ENCODE data around the gene MRPL1. TPM values are rescaled to one million over a fixed set of nuclear protein-coding genes. Genes with fewer than 3 reads are reported as not detected.
A peak's percentile ranks its signal among the peaks of the same experiment; 100 is the strongest.

Gene MRPL1
- total RNA-seq, 1 donor from 2014 or later: 50.8 TPM

DNA sequence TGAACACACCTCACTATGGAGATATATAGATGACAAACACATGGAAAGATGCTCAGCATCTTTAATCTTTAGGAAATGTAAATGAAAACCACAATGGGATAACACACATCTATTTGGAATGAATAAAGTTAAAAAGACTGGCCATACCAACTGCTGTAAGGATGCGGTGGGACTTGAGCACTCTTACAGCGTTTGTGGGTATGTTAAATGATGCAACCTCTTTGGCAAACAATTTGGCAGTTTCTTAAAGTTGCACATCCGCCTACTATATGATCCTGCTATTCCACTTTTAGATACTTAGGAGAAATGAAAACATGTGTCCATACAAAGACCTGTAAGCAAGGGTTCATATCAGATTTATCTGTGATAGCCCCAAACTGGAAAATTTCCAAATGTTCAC is 50.7 kb downstream of the MRPL1 start:
- Histone ChIP-seq H3K27ac (replicated peaks) (no peak overlapping the region), H3K9me3 (replicated peaks) (no peaks in the 10 kb centered on the region), H3K27me3 (ENCODE audit: low read depth) (no peaks in the 10 kb centered on the region), H3K4me1 (no peaks in the 10 kb centered on the region), H3K4me3 (no peak overlapping the region), H3K36me3 (peaks cover 30% of the 10 kb centered on the region)
- DNase-seq: no peak
- intact Hi-C loops (cut with micrococcal nuclease): no loop called here
- TF ChIP-seq CTCF (IDR thresholded peaks at IDR 0.05; ENCODE audit: borderline replicate concordance): no peak

GRCh38 chr4:77917075-77917474 is 54.4 kb downstream of the MRPL1 start:
- intact Hi-C loops (cut with micrococcal nuclease): no loop called here
- TF ChIP-seq CTCF (IDR thresholded peaks at IDR 0.05; ENCODE audit: borderline replicate concordance): no peak
- H3K36me3 ChIP-seq: peaks cover 6% of the 10 kb centered on the region
- DNase-seq: no peak
- no peaks in the 10 kb centered on the region for H3K27me3 ChIP-seq (ENCODE audit: low read depth)
- H3K4me1 ChIP-seq: peaks cover 15% of the 10 kb centered on the region
- H3K9me3 ChIP-seq (replicated peaks): no peaks in the 10 kb centered on the region
- no peak overlapping the region for H3K27ac ChIP-seq (replicated peaks)
- no peak overlapping the region for H3K4me3 ChIP-seq

- DNase-seq: no peak
- Histone ChIP-seq H3K27ac (replicated peaks) (no peak overlapping the region), H3K9me3 (replicated peaks) (no peaks in the 10 kb centered on the region), H3K36me3 (peaks cover 4% of the 10 kb centered on the region), H3K4me3 (no peak overlapping the region), H3K4me1 (peaks cover 18% of the 10 kb centered on the region), H3K27me3 (ENCODE audit: low read depth) (no peaks in the 10 kb centered on the region)
- intact Hi-C loops (cut with micrococcal nuclease): no loop called here
- no peak for TF ChIP-seq CTCF (IDR thresholded peaks at IDR 0.05; ENCODE audit: borderline replicate concordance)
Measured at GRCh38 chr4:77917601-77918000, 55.0 kb downstream of the MRPL1 start.

- intact Hi-C loops (cut with micrococcal nuclease): no loop called here
- Histone ChIP-seq H3K4me3 (no peak overlapping the region), H3K36me3 (peaks cover 8% of the 10 kb centered on the region), H3K27ac (replicated peaks) (peak overlapping the region; percentile 81), H3K27me3 (ENCODE audit: low read depth) (no peaks in the 10 kb centered on the region), H3K4me1 (peaks cover 18% of the 10 kb centered on the region), H3K9me3 (replicated peaks) (peaks cover 7% of the 10 kb centered on the region)
- no peak for DNase-seq
- no peak for TF ChIP-seq CTCF (IDR thresholded peaks at IDR 0.05; ENCODE audit: borderline replicate concordance)
Measured at GRCh38 chr4:77920371-77920770, 57.7 kb downstream of the MRPL1 start.

DNA sequence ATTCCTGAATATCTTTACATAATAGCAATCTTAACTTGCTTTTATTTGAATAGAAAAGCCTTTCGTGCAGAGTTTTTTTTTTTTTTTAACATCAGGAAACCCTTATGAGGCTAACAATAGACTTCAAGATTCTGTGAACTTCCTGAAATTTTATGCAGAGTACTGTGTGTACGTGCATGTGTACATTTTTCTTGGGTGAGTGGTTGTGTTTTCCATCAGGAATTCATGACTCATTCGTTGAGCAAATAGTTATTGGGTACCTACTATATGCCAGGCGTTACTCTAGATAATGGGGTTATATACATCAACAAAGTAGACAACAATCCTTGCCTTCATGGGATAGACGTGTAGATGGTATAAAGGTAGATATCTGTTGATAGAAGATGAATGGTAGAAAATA is 59.1 kb downstream of the MRPL1 start:
- Histone ChIP-seq H3K27ac (replicated peaks) (peak overlapping the region; percentile 81), H3K36me3 (peaks cover 9% of the 10 kb centered on the region), H3K27me3 (ENCODE audit: low read depth) (no peaks in the 10 kb centered on the region), H3K9me3 (replicated peaks) (peaks cover 13% of the 10 kb centered on the region), H3K4me3 (no peak overlapping the region), H3K4me1 (peaks cover 18% of the 10 kb centered on the region)
- no peak for TF ChIP-seq CTCF (IDR thresholded peaks at IDR 0.05; ENCODE audit: borderline replicate concordance)
- intact Hi-C loops (cut with micrococcal nuclease): no loop called here
- DNase-seq: no peak
